ENCODE results near the gene TNIK.

- TF ChIP-seq POLR2A (IDR thresholded peaks at IDR 0.05) (no peak), POLR2AphosphoS5 (IDR thresholded peaks at IDR 0.05) (no peak)
- TF ChIP-seq, protein P1, sequence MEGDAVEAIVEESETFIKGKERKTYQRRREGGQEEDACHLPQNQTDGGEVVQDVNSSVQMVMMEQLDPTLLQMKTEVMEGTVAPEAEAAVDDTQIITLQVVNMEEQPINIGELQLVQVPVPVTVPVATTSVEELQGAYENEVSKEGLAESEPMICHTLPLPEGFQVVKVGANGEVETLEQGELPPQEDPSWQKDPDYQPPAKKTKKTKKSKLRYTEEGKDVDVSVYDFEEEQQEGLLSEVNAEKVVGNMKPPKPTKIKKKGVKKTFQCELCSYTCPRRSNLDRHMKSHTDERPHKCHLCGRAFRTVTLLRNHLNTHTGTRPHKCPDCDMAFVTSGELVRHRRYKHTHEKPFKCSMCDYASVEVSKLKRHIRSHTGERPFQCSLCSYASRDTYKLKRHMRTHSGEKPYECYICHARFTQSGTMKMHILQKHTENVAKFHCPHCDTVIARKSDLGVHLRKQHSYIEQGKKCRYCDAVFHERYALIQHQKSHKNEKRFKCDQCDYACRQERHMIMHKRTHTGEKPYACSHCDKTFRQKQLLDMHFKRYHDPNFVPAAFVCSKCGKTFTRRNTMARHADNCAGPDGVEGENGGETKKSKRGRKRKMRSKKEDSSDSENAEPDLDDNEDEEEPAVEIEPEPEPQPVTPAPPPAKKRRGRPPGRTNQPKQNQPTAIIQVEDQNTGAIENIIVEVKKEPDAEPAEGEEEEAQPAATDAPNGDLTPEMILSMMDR (IDR thresholded peaks at IDR 0.05) = no peak
These were observed 10.6 kb upstream of the TNIK start for GRCh38 chr3:171470714-171471227.

Data from prostate gland (tissue), 2 donors.